IPS-20b (cell line): ENCODE measurements around the gene BTBD17.

ENCODE experiments used
- H3K27ac ChIP-seq: one replicate; pipeline ENCODE4 v1.5.1; 2013; ENCODE audit warnings: low read length
- H3K27me3 ChIP-seq: 2 replicates; pipeline ENCODE4 v1.6.1; 2013; ENCODE audit warnings: mild to moderate bottlenecking, low read length, inconsistent platforms; ENCODE audit not compliant: insufficient read depth
- H3K36me3 ChIP-seq: 2 replicates; pipeline ENCODE4 v1.6.1; 2013; ENCODE audit warnings: low read depth, mild to moderate bottlenecking, inconsistent platforms, low read length, moderate library complexity; ENCODE audit not compliant: insufficient read depth
- H3K4me1 ChIP-seq: 2 replicates; pipeline ENCODE4 v1.6.1; 2013; ENCODE audit warnings: mild to moderate bottlenecking, control low read depth, inconsistent platforms, low read length, moderate library complexity; ENCODE audit not compliant: insufficient read depth
- H3K4me3 ChIP-seq: 2 replicates; pipeline ENCODE4 v1.5.1; 2013; ENCODE audit warnings: mild to moderate bottlenecking, low read length, inconsistent platforms
- H3K9ac ChIP-seq: 2 replicates; pipeline ENCODE4 v1.6.1; 2013; ENCODE audit warnings: low read depth, mild to moderate bottlenecking, inconsistent platforms, low read length, moderate library complexity
- H3K9me3 ChIP-seq: 2 replicates; pipeline ENCODE4 v1.6.1; 2013; ENCODE audit warnings: mild to moderate bottlenecking, low read depth, low read length, inconsistent platforms; ENCODE audit not compliant: insufficient read depth

Gene BTBD17

DNA sequence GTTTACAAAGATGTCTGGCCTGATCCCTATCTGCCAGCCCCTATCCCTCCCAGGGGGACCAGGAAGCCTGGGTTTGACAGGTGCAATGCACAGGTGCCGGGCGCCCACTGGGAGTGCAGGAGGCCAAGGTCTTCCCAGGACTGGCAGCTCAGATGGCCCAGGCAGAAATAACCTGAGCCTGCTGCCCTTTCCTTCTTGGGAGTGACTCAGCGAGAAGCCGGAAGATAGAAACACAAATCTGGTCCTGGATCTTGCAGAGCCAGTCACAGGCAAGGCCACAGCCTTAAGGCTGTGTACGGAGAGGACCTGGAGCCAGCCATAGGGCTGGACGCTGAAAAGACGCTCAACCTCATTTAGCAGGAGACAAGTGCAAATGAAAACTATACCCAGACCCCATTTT lies 33.3 kb upstream of the BTBD17 start:
- Histone ChIP-seq H3K27ac (no peak overlapping the region), H3K36me3 (no peaks in the 10 kb centered on the region), H3K9me3 (no peaks in the 10 kb centered on the region), H3K9ac (no peak overlapping the region), H3K27me3 (no peaks in the 10 kb centered on the region), H3K4me3 (no peak overlapping the region), H3K4me1 (no peaks in the 10 kb centered on the region)

DNA sequence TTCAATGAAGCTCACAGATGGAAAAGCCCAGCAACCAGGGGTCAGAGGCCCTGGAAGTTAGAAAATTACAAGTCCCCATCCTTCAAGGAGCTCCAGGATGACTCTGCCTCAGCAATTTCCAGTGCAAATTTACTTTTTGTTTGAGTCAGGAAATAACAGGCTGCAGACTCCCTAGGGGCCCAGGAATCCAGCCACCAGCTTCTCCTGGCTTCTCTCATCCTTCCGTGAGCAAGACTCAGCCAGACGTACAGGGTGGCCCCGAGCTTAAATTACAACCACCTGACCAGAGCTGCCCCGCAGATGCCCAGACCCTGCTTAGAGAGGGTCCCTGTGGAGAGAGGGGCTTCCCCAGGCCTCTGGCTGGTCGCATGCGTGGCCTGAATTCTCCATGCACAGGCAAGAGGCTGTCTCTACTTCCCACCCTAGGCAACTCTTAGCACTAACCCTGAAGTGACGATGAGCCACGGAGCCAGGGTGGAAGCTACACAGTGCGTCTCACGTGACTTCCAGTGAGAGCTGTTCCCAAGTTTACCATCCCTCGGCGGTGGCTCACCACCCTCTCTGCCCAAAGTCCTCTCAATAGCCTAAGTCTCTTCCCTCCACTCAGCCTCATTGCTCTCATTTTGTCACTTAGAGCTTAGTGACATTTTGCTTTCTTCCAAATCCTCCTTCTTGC lies 32.7 kb upstream of the BTBD17 start:
- Histone ChIP-seq H3K9ac (no peak overlapping the region), H3K4me3 (no peak overlapping the region), H3K9me3 (no peaks in the 10 kb centered on the region), H3K36me3 (no peaks in the 10 kb centered on the region), H3K27ac (no peak overlapping the region), H3K27me3 (no peaks in the 10 kb centered on the region), H3K4me1 (no peaks in the 10 kb centered on the region)

DNA sequence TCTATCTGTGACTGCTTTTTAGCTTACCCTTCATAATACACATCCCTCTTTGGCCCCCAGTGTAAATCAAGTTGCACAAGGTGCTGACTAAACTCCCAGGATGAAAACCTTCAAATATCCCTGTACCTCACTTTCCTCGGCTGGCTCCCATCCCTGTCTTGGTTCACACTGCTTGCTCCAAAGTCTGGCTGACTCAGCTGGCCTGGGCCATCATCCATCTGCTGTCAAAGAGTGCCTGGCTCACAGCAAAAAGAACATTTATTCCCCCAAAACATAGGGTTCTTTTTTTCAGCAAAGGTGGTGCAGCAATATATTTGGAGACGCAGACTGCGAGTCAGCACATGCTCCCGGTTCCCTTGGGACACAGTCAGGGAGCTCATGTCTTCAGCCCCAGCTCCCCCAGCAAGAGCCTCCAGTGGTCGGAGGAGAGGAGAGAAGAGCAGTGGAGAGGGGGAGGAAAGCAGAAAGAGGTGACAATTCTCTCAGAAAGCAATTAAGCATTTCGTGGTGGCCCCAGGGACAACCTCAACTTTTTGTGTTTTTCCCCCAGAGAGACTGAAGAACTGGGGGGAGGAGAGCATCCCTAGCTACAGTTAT lies 31.8 kb upstream of the BTBD17 start:
- H3K36me3 ChIP-seq: no peaks in the 10 kb centered on the region
- no peak overlapping the region for H3K27ac ChIP-seq
- no peak overlapping the region; the same call in 1 of the 2 replicates for H3K4me3 ChIP-seq
- H3K4me1 ChIP-seq: no peaks in the 10 kb centered on the region; the same call in 1 of the 2 replicates
- no peaks in the 10 kb centered on the region for H3K9me3 ChIP-seq
- H3K9ac ChIP-seq: no peak overlapping the region
- H3K27me3 ChIP-seq: no peaks in the 10 kb centered on the region

DNA sequence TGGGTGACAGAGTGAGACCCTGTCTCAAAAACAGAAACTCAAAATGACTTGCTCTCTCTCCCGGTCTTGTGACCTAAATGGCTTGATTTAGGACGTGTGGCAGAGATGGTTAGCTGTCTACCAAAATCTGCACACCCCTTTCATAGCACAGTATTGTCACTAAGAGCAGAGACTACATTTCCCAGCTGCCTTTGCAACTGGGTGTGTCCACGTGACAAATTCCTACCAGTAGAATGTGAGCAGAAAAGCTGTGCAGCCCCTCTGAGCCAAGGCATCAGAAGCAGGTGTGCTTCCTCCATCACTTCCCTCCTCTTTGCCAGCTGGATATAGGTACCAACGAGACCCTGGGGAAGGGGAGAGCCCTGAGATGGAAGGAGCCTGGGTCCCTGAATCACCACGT lies 31.2 kb upstream of the BTBD17 start:
- H3K36me3 ChIP-seq: no peaks in the 10 kb centered on the region
- H3K9ac ChIP-seq: no peak overlapping the region
- no peaks in the 10 kb centered on the region; the same call in 1 of the 2 replicates for H3K4me1 ChIP-seq
- no peaks in the 10 kb centered on the region for H3K27me3 ChIP-seq
- no peak overlapping the region; the same call in 1 of the 2 replicates for H3K4me3 ChIP-seq
- H3K27ac ChIP-seq: no peak overlapping the region
- no peaks in the 10 kb centered on the region for H3K9me3 ChIP-seq

DNA sequence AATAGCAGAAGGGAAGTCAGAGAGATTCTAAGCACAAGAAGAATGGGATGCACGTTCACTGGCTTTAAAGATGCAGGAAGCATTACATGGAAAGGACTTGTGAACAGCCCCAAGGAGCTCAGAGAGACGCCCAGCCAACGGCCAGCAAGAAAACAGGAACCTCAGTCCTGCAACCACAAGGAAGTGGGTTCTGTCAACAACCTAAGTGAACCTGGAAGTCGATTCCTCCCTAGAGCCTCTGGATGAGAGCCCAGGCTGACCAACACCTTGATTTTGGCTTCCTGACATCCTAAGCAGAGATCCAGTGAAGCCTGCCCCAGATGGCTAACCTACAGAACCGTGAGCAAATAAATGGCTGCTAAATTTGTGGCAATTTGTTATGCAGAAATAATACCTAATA lies 30.1 kb upstream of the BTBD17 start:
- Histone ChIP-seq H3K27ac (no peak overlapping the region), H3K36me3 (no peaks in the 10 kb centered on the region), H3K4me1 (peaks cover 8% of the 10 kb centered on the region; the same call in 1 of the 2 replicates), H3K9me3 (no peaks in the 10 kb centered on the region), H3K9ac (no peak overlapping the region), H3K4me3 (no peak overlapping the region), H3K27me3 (no peaks in the 10 kb centered on the region)

DNA sequence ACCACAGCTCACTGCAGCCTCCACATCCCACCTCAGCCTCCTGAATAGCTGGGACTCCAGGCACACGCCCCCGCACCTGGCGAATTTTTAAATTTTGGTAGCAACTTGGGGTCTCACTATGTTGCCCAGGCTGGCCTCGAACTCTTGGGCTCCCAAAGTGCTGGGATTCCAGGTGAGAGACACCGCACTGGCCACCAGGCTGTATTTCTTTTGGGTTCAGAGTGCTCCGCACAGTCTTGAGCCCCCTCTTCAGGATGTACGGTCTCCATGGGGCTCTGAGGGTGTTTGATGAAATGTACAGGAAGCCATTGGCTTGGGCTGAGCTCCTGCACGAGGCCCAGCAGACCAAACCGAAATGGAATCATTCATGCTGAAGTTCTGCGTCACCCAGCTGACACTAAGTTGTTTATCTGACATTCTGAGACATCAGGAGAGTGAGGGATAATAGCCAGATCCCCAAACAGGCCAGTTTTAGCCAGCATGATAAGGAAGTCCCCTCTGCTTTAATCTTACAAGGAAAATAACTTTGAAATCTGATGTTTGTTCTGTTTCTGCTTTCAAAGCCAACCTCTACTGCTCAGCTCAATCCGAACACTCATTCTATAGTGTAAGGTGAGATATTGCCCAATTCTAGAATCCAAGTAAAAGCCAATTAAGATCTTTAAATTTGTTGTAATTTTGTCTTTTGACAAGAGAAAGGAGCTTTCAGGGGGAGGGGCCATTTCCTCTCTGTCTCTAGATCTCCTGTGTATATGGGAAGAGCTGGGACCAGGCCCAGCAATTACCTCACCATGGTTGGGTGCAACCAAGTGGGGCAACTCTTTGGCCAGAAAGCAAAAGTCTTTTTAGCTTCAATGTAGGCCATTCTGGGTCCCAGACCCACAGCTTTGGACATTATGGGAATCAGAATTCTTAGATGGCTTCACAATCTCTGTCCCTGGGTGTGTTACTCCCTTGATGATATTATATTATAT lies 29.3 kb upstream of the BTBD17 start:
- Histone ChIP-seq H3K9me3 (no peaks in the 10 kb centered on the region), H3K27me3 (no peaks in the 10 kb centered on the region), H3K9ac (no peak overlapping the region), H3K27ac (no peak overlapping the region), H3K4me3 (no peak overlapping the region), H3K4me1 (peaks cover 8% of the 10 kb centered on the region; the same call in 1 of the 2 replicates), H3K36me3 (no peaks in the 10 kb centered on the region)

DNA sequence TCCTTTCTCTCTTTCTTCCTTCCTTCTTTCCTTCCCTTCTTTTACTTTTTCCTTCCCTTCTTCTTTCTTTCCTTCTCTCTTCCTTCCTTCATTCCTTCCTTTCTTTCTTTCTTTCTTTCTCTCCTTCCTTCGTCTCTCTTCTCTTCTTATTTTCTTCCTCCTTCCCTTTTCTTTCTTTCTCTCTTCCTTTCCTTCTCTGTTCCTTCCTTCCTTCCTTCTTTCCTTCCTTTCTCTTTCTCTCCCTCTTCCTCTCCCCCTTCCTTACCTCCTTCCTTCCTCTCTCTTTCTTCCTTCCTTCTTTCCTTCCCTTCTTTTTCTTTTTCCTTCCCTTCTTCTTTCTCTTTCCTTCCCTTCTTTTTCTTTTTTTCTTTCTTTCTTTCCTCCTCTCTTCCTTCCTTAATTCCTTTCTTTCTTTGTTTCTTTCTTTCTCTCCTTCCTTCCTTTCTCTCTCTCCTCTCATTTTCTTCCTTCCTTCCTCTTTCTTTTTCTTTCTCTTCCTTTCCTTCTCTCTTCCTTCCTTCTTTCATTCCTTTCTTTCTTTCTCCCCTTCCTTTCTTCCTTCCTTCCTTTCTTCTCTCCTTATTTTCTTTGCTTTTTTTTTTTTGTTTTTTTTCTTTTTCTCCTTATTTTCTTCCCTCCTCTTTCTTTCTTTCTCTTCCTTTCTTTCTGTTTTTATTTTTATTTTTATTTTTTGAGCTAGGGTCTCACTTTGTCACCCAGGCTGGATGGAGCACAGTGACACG lies 28.4 kb upstream of the BTBD17 start:
- Histone ChIP-seq H3K27ac (no peak overlapping the region), H3K27me3 (no peaks in the 10 kb centered on the region), H3K4me1 (peaks cover 8% of the 10 kb centered on the region; the same call in 1 of the 2 replicates), H3K36me3 (no peaks in the 10 kb centered on the region), H3K9me3 (no peaks in the 10 kb centered on the region), H3K9ac (no peak overlapping the region), H3K4me3 (no peak overlapping the region)

DNA sequence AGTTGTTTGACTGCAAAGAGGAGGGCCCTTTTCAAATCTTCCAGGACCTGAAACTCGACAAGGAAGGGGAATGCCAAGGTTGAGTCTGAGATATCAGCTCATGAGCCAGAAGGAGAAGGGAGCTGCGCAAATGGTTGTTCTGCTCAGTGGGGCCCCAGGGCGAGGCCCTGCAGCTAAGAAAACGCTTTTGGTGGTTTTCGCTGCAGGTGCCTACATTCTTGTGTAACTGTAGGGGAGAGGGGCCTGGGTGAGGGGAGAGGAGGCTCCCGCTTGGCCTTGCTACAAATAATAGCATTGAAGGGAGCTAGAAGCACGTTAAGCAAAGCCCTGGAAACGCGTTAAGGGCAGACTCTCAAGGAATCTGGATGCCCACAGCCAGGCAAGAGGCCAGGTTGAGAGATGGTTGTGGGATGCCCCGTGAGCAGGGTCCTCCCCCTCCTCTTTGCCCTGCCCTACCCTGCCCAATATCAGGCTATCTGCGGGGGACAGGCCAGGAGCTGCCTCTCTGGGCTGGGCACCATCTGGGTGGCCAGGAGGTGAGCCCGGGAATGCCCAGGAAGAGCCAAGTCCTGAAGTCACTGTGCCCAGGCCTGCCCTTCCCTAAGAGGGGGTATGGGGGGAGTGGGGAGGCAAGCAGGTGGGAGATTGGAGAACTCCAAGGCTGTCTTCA lies 27.6 kb upstream of the BTBD17 start:
- Histone ChIP-seq H3K36me3 (no peaks in the 10 kb centered on the region), H3K9ac (no peak overlapping the region), H3K27ac (no peak overlapping the region), H3K9me3 (no peaks in the 10 kb centered on the region), H3K4me3 (no peak overlapping the region), H3K27me3 (no peaks in the 10 kb centered on the region), H3K4me1 (peaks cover 8% of the 10 kb centered on the region; the same call in 1 of the 2 replicates)

DNA sequence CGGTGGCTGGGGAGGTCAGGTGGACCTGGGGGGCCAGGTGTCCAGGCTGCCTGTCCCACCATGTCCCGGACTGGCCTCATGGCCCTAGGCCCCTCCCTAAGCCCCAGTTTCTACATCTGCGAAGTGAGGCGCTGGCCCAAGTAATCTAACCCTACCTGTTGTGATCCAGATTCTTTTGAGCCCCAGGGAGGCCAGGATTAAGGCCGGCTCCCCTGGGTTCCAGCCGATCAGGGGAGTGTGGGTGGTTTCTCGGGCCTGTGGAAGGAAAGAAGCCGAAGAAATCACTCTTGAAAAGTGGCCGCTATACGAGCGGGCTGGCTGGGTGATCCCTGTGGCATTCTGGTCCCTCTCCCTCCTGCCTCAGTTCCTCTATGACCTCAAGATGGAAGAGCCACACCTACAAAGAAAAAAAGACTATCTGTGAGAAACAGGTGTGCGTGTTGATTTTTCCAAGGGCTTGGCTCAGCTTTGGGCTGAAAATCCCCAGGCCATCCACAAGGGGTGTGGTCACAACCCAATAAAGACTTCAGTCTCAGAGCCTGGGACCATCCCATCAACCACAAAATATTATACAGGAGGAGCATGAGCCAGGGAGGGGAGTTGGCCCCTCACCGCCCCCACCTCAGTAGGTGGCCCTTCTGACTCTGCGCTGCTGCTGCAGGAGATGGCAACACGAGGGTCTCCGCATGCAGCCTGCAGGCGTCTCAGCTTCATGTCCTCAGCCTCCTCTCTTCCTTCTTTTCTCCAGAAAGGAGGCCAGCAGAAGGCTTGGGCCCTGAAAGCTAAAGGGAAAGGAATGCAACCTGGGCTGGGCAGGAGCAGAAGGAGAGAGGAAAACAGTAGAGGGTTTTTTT lies 25.9 kb upstream of the BTBD17 start:
- Histone ChIP-seq H3K27me3 (no peaks in the 10 kb centered on the region), H3K9me3 (no peaks in the 10 kb centered on the region)

DNA sequence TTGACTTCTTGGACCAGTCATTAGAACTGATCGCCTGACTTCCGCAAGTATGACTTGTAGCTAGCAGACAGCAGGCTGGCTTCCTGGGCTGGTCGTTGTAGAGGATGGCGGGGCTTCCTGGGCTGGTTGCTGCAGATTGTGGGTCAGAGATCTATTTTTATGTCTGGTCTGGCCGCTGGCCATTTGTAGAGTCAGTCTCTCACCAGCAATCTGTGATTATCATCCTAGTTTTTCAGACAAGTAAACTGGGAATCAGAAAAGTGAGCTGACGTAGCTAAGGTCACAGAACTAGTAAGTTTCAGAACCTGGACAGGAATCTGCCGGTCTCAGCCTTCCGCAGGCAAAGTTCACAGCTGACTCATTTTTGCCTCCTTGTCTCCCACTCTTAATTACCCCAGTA lies 24.7 kb upstream of the BTBD17 start:
- H3K27ac ChIP-seq: no peak overlapping the region
- H3K36me3 ChIP-seq: no peaks in the 10 kb centered on the region
- no peaks in the 10 kb centered on the region for H3K9me3 ChIP-seq

More for the DNA sequence above, 25.9 kb upstream of the BTBD17 start:
- H3K4me1 ChIP-seq: peaks cover 8% of the 10 kb centered on the region; the same call in 1 of the 2 replicates
- H3K9ac ChIP-seq: no peak overlapping the region
- no peaks in the 10 kb centered on the region for H3K36me3 ChIP-seq
- no peak overlapping the region for H3K4me3 ChIP-seq
- H3K27ac ChIP-seq: no peak overlapping the region

More for the DNA sequence above, 24.7 kb upstream of the BTBD17 start:
- no peaks in the 10 kb centered on the region for H3K27me3 ChIP-seq
- no peak overlapping the region for H3K9ac ChIP-seq
- H3K4me1 ChIP-seq: peaks cover 8% of the 10 kb centered on the region; the same call in 1 of the 2 replicates
- no peak overlapping the region for H3K4me3 ChIP-seq
